Pancreas (tissue), 10 donors: ENCODE results near the gene MEOX1. TPM values are rescaled to one million over a fixed set of nuclear protein-coding genes. Genes with fewer than 3 reads are reported as not detected.
A peak's percentile ranks its signal among the peaks of the same experiment; 100 is the strongest.

ENCODE experiments used
- ATAC-seq, 4 donors: fragments of 200-7000 bp; cut with Tn5 transposase; one replicate each; pipeline versions ENCODE4 v1.8.0 to v1.9.1; 2020; ENCODE audit warnings: mild to moderate bottlenecking in 4 of 4, moderate library complexity in 4 of 4
- DNase-seq, 6 donors: peaks; one replicate each; pipeline ENCODE4 v3.0.0-alpha.2; 2020
- FAIRE-seq: peaks from 2 replicates; lab custom pipeline; 2012; peaks lifted over from hg19 to GRCh38; lab: Jason Lieb, UNC
- H3K27ac ChIP-seq, 4 donors: fragments of 200-600 bp; sonication (generic); 1 replicate in 3 of 4; 2 replicates in 1 of 4; pipeline versions ENCODE4 v1.5.0 to v1.8.0; 2020
- H3K27me3 ChIP-seq, 4 donors: fragments of 200-600 bp; one replicate each; pipeline ENCODE4 v1.8.0; 2021
- H3K36me3 ChIP-seq, 3 donors: fragments of 200-600 bp; sonication (generic) in 1 of 3; one replicate each; pipeline versions ENCODE4 v1.5.0 to v1.8.0; 2020 to 2021
- H3K4me1 ChIP-seq, 3 donors: fragments of 200-600 bp; one replicate each; pipeline ENCODE4 v1.8.0; 2021
- H3K4me3 ChIP-seq, 4 donors: fragments of 200-600 bp; sonication (generic) in 2 of 4; one replicate each; pipeline versions ENCODE4 v1.5.0 to v1.8.0; 2020 to 2021
- H3K9me3 ChIP-seq, 4 donors: fragments of 200-600 bp; one replicate each; pipeline ENCODE4 v1.8.0; 2021
- CTCF ChIP-seq, 4 donors: fragments of 200-600 bp; sonication (generic) in 3 of 4; IDR thresholded peaks; one replicate each; pipeline versions ENCODE4 v1.5.0 to v1.8.0; 2021; ENCODE audit warnings: antibody characterized with exemption in 4 of 4
- WGBS, 2 donors: extraction: QIAGEN DNeasy Blood & Tissue Kit; methylation state at CpG; one replicate each; pipeline ENCODE4 v1.1.7; 2013; 5-methylcytosine and 5-hydroxymethylcytosine counted together
- intact Hi-C, 3 donors: fragments of 100-400 bp; cut with DNase I; formaldehyde crosslinking; loops; one replicate each; pipeline versions ENCODE4 v1.11.1 to v1.14.2; 2022
- polyA plus RNA-seq, 2 donors: library from polyadenylated mRNA; stranded (reverse); fragments of 200-250 nt; gene quantifications; one replicate each; pipeline ENCODE4 v1.2.3, GENCODE V29; 2013
- total RNA-seq, 6 donors: library from RNA; stranded (reverse); fragmentation: NEBNext Ultra II Directional in 4 of 6; extraction: Animal tissue kit (Norgen Biotek cat#: 25700) in 4 of 6; gene quantifications; one replicate each; pipeline versions ENCODE4 v1.2.1 to v1.2.4, GENCODE V29; 2021 to 2023
- donor health status: healthy with polysubstance abuse.
- donor health status: DM: no; HTN: no; CAD: no; lungs with moderate emphysema.
- donor health status: DM: no; HTN: no; CAD: no.
- donor health status: control.
- donor health status: control.
- donor health status: Bipolar disorder and iron deficiency.
- donor health status: DM: yes; HTN: yes; CAD: no.
- donor health status: DM: no; HTN: no; CAD: no.
- donor health status: DM: no; HTN: no; CAD: no.
- donor health status: DM: yes; HTN: yes; CAD: no.

Gene MEOX1
- total and polyA plus RNA-seq, 8 donors, result 0.28 to 4.3 (median 1.1) TPM

DNA sequence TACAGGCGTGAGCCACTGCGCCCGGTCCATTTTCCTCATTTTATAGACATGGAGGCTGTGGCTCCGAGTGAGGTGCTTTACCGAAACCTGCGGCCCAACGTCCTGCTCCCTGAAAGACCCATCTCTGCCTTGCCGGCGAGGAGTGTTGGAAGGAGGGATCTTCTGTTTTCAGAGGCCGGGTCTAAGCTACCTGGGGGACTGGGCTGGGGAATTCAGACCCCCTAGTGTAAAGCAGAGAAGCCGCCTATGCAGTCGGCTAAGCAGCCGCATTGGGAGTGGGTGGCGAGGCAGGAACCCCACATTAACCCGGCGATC lies 16.3 kb downstream of the MEOX1 start:
- Histone ChIP-seq H3K36me3 (no peaks in the 10 kb centered on the region), H3K4me1 (no peaks in the 10 kb centered on the region), H3K4me3 (peak overlapping the region in 1 of 4 donors; percentile 50), H3K9me3 (no peaks in the 10 kb centered on the region), H3K27ac (peak overlapping the region in 1 of 4 donors; percentile 50), H3K27me3 (peaks cover 0 to 4% (median 0%) of the 10 kb centered on the region in 4 donors)
- ATAC-seq (no peak), DNase-seq (no peak), FAIRE-seq (no peak)
- 79% methylated on average over 16 of the region's 16 CpGs for WGBS, 2 donors
- intact Hi-C loops, result no loop called here
- TF ChIP-seq CTCF (IDR thresholded peaks at IDR 0.05), result no peak

- intact Hi-C loops, result no loop called here
- WGBS, 2 donors, result 83 to 88% methylated on average over 4 of the region's 4 CpGs
- FAIRE-seq, result no peak
- no peak overlapping the region for H3K4me3 ChIP-seq
- H3K36me3 ChIP-seq, result no peaks in the 10 kb centered on the region
- H3K4me1 ChIP-seq, result no peaks in the 10 kb centered on the region
- DNase-seq, result no peak
- no peak overlapping the region for H3K27ac ChIP-seq
- TF ChIP-seq CTCF (IDR thresholded peaks at IDR 0.05), result no peak
- peaks cover 0 to 4% (median 0%) of the 10 kb centered on the region in 4 donors for H3K27me3 ChIP-seq
- no peaks in the 10 kb centered on the region for H3K9me3 ChIP-seq
- ATAC-seq, result no peak
Observed at GRCh38 chr17:43644081-43644480, 17.6 kb downstream of the MEOX1 start.

DNA sequence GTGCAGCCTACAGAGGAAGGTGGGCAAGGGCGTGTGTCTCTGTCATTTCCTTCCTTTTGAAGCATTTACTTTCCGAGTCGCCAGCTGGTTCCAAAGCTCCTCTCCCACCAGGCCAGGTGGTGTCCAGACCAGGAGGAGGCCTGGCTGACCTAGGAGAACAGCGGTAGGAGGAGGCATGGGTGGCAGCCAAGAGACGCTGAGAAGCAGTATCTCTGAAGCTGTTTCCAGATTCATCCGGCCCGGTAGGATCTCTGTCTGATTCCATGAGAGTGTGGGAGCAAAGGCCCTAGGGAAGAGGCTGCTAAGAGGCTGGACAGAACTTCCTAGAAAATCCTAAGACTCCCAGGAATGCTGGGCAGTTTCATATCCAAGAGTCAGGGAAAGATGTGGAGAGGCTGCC lies 20.3 kb downstream of the MEOX1 start:
- H3K4me3 ChIP-seq, result no peak overlapping the region
- peaks cover 0 to 4% (median 0%) of the 10 kb centered on the region in 4 donors for H3K27me3 ChIP-seq
- no peaks in the 10 kb centered on the region for H3K36me3 ChIP-seq
- no peak for ATAC-seq
- no peaks in the 10 kb centered on the region for H3K9me3 ChIP-seq
- TF ChIP-seq CTCF (IDR thresholded peaks at IDR 0.05), result no peak
- H3K4me1 ChIP-seq, result no peaks in the 10 kb centered on the region
- intact Hi-C loops, result no loop called here
- WGBS, 2 donors, result 72 to 80% methylated on average over 7 of the region's 7 CpGs
- H3K27ac ChIP-seq, result no peak overlapping the region
- no peak for FAIRE-seq
- DNase-seq, result no peak

DNA sequence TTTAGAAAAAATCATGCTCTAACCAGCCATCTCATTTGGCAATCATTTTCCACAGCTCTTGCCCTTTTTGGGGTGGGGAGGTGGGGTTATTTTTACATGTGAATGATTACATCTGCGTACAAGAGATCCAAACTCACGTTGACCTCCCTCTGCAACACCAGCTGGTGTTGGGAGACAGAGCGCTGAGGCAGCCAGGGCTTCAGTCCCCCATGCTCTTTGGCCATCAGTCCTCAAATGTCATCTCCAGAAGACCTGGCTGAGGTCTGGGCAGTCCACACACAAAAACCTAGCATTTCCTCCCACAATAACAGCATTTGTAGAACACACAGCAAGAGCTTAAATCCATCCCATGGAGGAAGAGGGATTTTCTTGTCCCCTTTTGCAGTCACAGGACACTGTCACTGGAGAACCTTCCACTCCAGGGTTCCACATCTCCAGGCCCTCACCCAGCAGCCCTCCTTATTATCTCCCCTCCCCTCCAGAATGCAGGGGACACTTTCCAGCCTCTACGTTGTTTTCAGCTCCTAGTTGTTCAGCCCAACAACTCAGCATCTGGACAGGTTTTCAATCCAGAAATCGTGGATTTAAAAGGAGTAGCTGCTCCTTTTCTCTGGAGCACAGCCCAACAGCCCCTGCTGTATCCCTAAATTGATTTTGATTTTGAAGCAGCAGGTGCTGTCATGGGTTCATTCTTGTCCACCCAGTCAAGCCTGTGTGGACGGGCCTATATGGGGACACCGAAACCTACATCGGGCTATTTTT lies 21.1 kb downstream of the MEOX1 start:
- Histone ChIP-seq H3K4me3 (no peak overlapping the region), H3K9me3 (no peaks in the 10 kb centered on the region), H3K36me3 (no peaks in the 10 kb centered on the region), H3K27ac (no peak overlapping the region), H3K4me1 (no peaks in the 10 kb centered on the region), H3K27me3 (peaks cover 0 to 2% (median 0%) of the 10 kb centered on the region in 4 donors)
- intact Hi-C loops, result no loop called here
- FAIRE-seq, result no peak
- DNase-seq, result no peak
- WGBS, 2 donors, result 67 to 74% methylated on average over 8 of the region's 8 CpGs
- no peak for TF ChIP-seq CTCF (IDR thresholded peaks at IDR 0.05)
- ATAC-seq, result no peak

DNA sequence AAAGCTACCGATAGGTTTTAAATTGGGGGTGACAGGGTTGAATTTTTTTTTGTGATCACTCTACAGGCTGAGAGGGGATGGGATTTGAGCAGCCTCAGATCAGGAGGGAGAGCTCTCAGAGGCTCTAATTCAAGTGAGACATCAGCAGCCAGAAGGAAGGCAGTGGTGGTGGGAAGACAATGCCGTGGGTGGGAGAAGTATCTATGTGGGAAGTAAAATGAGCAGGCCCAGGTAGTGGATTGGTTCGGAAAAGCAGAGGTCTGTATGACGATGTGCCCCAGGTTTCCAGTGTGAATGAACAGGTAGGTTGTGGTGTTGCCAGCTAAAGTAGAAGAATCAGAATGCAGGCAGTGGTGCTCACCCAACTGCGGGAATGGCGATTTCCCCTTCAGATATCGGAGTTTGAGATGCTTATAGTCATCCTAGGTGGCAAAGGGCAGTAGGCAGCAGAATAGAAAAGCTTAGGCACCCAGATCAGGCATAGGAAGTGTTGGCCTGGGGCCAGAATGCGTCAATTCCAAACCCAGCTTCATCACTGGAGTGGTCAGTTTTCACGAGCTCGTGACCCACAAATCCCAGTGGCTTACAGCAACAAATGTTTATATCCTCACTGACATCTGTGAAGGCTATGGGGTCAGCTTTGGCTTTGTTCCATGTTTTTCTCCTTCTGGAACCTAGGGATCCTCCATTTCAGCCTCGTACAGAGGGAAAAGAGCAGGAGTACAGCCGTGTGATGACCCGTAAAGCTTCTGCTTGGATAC lies 24.0 kb downstream of the MEOX1 start:
- FAIRE-seq (no peak), ATAC-seq (no peak), DNase-seq (no peak)
- H3K9me3 ChIP-seq, result no peaks in the 10 kb centered on the region
- no peak overlapping the region for H3K4me3 ChIP-seq
- TF ChIP-seq CTCF (IDR thresholded peaks at IDR 0.05), result no peak
- WGBS, 2 donors, result 69 to 77% methylated on average over 13 of the region's 13 CpGs
- H3K27ac ChIP-seq, result no peak overlapping the region
- H3K36me3 ChIP-seq, result no peaks in the 10 kb centered on the region
- intact Hi-C loops, result no loop called here
- H3K27me3 ChIP-seq, result no peaks in the 10 kb centered on the region
- H3K4me1 ChIP-seq, result no peaks in the 10 kb centered on the region
